H9 (cell line): Measurements from ENCODE around the gene APOBEC3B. TPM values are rescaled to one million over a fixed set of nuclear protein-coding genes. Genes with fewer than 3 reads are reported as not detected.

Source experiments
- DNase-seq: peaks from one replicate; pipeline ENCODE4 v3.0.0-alpha.2; 2017
- H2AFZ ChIP-seq: one replicate; pipeline ENCODE4 v1.6.1; 2013; ENCODE audit warnings: mild to moderate bottlenecking, low read length, control low read depth, moderate library complexity
- H2AK5ac ChIP-seq: 2 replicates; pipeline ENCODE4 v1.6.1; 2013; ENCODE audit warnings: low read length, control low read depth, mixed read lengths; ENCODE audit not compliant: insufficient read length
- H2BK120ac ChIP-seq: one replicate; pipeline ENCODE4 v1.6.1; 2013; ENCODE audit warnings: low read depth, mild to moderate bottlenecking, low read length, control low read depth, inconsistent platforms; ENCODE audit not compliant: poor library complexity, severe bottlenecking
- H2BK12ac ChIP-seq: 2 replicates; pipeline ENCODE4 v1.6.1; 2013; ENCODE audit warnings: low read length, control low read depth, mixed read lengths, low read depth; ENCODE audit not compliant: insufficient read length
- H2BK15ac ChIP-seq: 2 replicates; pipeline ENCODE4 v1.6.1; 2013; ENCODE audit warnings: low read depth, low read length, control low read depth
- H2BK20ac ChIP-seq: one replicate; pipeline ENCODE4 v1.6.1; 2013; ENCODE audit warnings: low read depth, mild to moderate bottlenecking, low read length, control low read depth, inconsistent platforms; ENCODE audit not compliant: poor library complexity, severe bottlenecking
- H2BK5ac ChIP-seq: 2 replicates; pipeline ENCODE4 v1.6.1; 2013; ENCODE audit warnings: low read length, control low read depth, mixed read lengths; ENCODE audit not compliant: insufficient read length
- H3K14ac ChIP-seq: 2 replicates; pipeline ENCODE4 v1.6.1; 2013; ENCODE audit warnings: low read length, control low read depth; ENCODE audit not compliant: insufficient read depth
- H3K18ac ChIP-seq: 2 replicates; pipeline ENCODE4 v1.6.1; 2013; ENCODE audit warnings: low read depth, mild to moderate bottlenecking, mixed read lengths, low read length, control low read depth; ENCODE audit not compliant: insufficient read length
- H3K23ac ChIP-seq: 2 replicates; pipeline ENCODE4 v1.6.1; 2013; ENCODE audit warnings: low read length, control low read depth, mixed read lengths, low read depth; ENCODE audit not compliant: insufficient read length
- H3K23me2 ChIP-seq: 2 replicates; pipeline ENCODE4 v1.6.1; 2013; ENCODE audit warnings: low read depth, mild to moderate bottlenecking, mixed read lengths, low read length, control low read depth; ENCODE audit not compliant: insufficient read length, poor library complexity, severe bottlenecking
- H3K27ac ChIP-seq: 2 replicates; pipeline ENCODE4 v1.5.1; 2013; ENCODE audit warnings: low read length, control low read depth, mixed read lengths, low read depth; ENCODE audit not compliant: insufficient read length
- H3K27me3 ChIP-seq: 2 replicates; pipeline ENCODE4 v1.6.1; 2013; ENCODE audit warnings: low read length, control low read depth, inconsistent platforms; ENCODE audit not compliant: insufficient read depth
- H3K4ac ChIP-seq: 2 replicates; pipeline ENCODE4 v1.6.1; 2013; ENCODE audit warnings: low read depth, mild to moderate bottlenecking, control low read depth, inconsistent platforms, low read length, moderate library complexity
- H3K4me1 ChIP-seq: 2 replicates; pipeline ENCODE4 v1.6.1; 2013; ENCODE audit warnings: low read length, control low read depth, inconsistent platforms; ENCODE audit not compliant: insufficient read depth
- H3K4me2 ChIP-seq: 2 replicates; pipeline ENCODE4 v1.6.1; 2013; ENCODE audit warnings: low read length, control low read depth, mixed read lengths; ENCODE audit not compliant: insufficient read length, insufficient read depth
- H3K56ac ChIP-seq: 2 replicates; pipeline ENCODE4 v1.6.1; 2013; ENCODE audit warnings: low read depth, mild to moderate bottlenecking, mixed read lengths, low read length, control low read depth; ENCODE audit not compliant: insufficient read length
- H3K79me1 ChIP-seq: 2 replicates; pipeline ENCODE4 v1.6.1; 2013; ENCODE audit warnings: low read depth, mild to moderate bottlenecking, moderate library complexity, low read length, control low read depth, inconsistent platforms; ENCODE audit not compliant: insufficient read depth, poor library complexity, severe bottlenecking
- H3K79me2 ChIP-seq: 2 replicates; pipeline ENCODE4 v1.6.1; 2013; ENCODE audit warnings: low read length, control low read depth, inconsistent platforms; ENCODE audit not compliant: insufficient read depth
- H3K9ac ChIP-seq: 2 replicates; pipeline ENCODE4 v1.6.1; 2013; ENCODE audit warnings: low read length, control low read depth, mixed read lengths; ENCODE audit not compliant: insufficient read length; ENCODE audit errors: extremely low read depth
- H3K9me3 ChIP-seq: one replicate; pipeline ENCODE4 v1.6.1; 2013; ENCODE audit warnings: low read depth, low read length, inconsistent platforms; ENCODE audit not compliant: control insufficient read depth
- H3T11ph ChIP-seq: one replicate; pipeline ENCODE4 v1.6.1; 2013; ENCODE audit warnings: mild to moderate bottlenecking, low read length, control low read depth, inconsistent platforms
- H4K20me1 ChIP-seq: one replicate; pipeline ENCODE4 v1.6.1; 2013; ENCODE audit not compliant: control insufficient read depth, insufficient read length, insufficient read depth
- H4K5ac ChIP-seq: 2 replicates; pipeline ENCODE4 v1.6.1; 2013; ENCODE audit warnings: low read depth, mild to moderate bottlenecking, mixed read lengths, low read length, control low read depth; ENCODE audit not compliant: insufficient read length
- H4K8ac ChIP-seq: replicated peaks from 2 replicates; pipeline ENCODE4 v1.6.1; 2013; ENCODE audit warnings: low read length, control low read depth, mixed read lengths, low read depth; ENCODE audit not compliant: insufficient read length
- H4K91ac ChIP-seq: 2 replicates; pipeline ENCODE4 v1.6.1; 2013; ENCODE audit warnings: low read depth, mild to moderate bottlenecking, moderate library complexity, mixed read lengths, low read length, control low read depth; ENCODE audit not compliant: insufficient read length
- H3K27ac Mint-ChIP-seq, 3 experiments: 2 replicates in 2 of 3; 3 replicates in 1 of 3; pipeline ENCODE4 v1.8.0; 2020 to 2021; ENCODE audit warnings: mixed read lengths in 3 of 3, mild to moderate bottlenecking in 1 of 3, moderate library complexity in 1 of 3
- H3K27me3 Mint-ChIP-seq: 2 replicates; pipeline ENCODE4 v1.8.0; 2021; ENCODE audit warnings: low read depth, mild to moderate bottlenecking, moderate library complexity, mixed read lengths
- H3K36me3 Mint-ChIP-seq, 3 experiments: 2 replicates in 2 of 3; 3 replicates in 1 of 3; pipeline ENCODE4 v1.8.0; 2020 to 2021; ENCODE audit warnings: low read depth in 3 of 3, mixed read lengths in 3 of 3; ENCODE audit not compliant: insufficient read depth in 1 of 3
- H3K4me1 Mint-ChIP-seq, 2 experiments: 2 replicates each; pipeline ENCODE4 v1.8.0; 2020; ENCODE audit warnings: mixed read lengths in 2 of 2
- H3K4me3 Mint-ChIP-seq, 2 experiments: 2 replicates in 1 of 2; 3 replicates in 1 of 2; pipeline ENCODE4 v1.8.0; 2020 to 2021; ENCODE audit warnings: mild to moderate bottlenecking in 2 of 2, mixed read lengths in 2 of 2, moderate library complexity in 1 of 2
- H3K9me3 Mint-ChIP-seq, 2 experiments: 2 replicates in 1 of 2; 3 replicates in 1 of 2; pipeline ENCODE4 v1.8.0; 2020; ENCODE audit warnings: mild to moderate bottlenecking in 2 of 2, mixed read lengths in 2 of 2, moderate library complexity in 1 of 2
- CTCF ChIP-seq: fragments of 200-600 bp; sonication (generic); conservative IDR thresholded peaks from 3 replicates; pipeline ENCODE4 v1.8.0; 2021; ENCODE audit warnings: antibody characterized with exemption, mild to moderate bottlenecking
- WGBS: extraction: QIAGEN DNeasy Blood & Tissue Kit; methylation state at CpG from one replicate; pipeline ENCODE4 v1.1.7; 2013; ENCODE audit warnings: missing lambda C conversion rate, low lambda C conversion rate, mixed read lengths; ENCODE audit not compliant: insufficient read length; ENCODE audit errors: extremely low coverage; 5-methylcytosine and 5-hydroxymethylcytosine counted together
- total RNA-seq: library from RNA; stranded (reverse); gene quantifications from 2 replicates; pipeline ENCODE4 v1.2.1, GENCODE V29; 2021

APOBEC3B gene
- total RNA-seq, 1 experiment from 2014 or later = 29.0 TPM

GRCh38 chr22:38953577-38954413 is 28.4 kb upstream of the APOBEC3B start:
- H3T11ph ChIP-seq = no peak overlapping the region
- no peaks in the 10 kb centered on the region for H4K20me1 ChIP-seq
- TF ChIP-seq CTCF = no peak
- H3K4me2 ChIP-seq = no peak overlapping the region
- DNase-seq = no peak
- H3K4me1 Mint-ChIP-seq = peaks cover 3 to 7% of the 10 kb centered on the region in 2 experiments; a peak in 3 of 4 replicates
- no peak overlapping the region for H3K18ac ChIP-seq
- H3K56ac ChIP-seq = no peak overlapping the region
- no peaks in the 10 kb centered on the region; a peak in 1 of 5 replicates for H3K9me3 Mint-ChIP-seq
- H2BK120ac ChIP-seq = no peak overlapping the region
- no peak overlapping the region for H4K5ac ChIP-seq
- H3K14ac ChIP-seq = no peak overlapping the region
- no peak overlapping the region for H2BK5ac ChIP-seq
- H3K79me2 ChIP-seq = no peaks in the 10 kb centered on the region
- H3K36me3 Mint-ChIP-seq = no peaks in the 10 kb centered on the region
- no peak overlapping the region for H3K4ac ChIP-seq
- no peak overlapping the region for H2BK12ac ChIP-seq
- H3K27ac Mint-ChIP-seq = no peak overlapping the region; a peak in 1 of 7 replicates
- no peak overlapping the region for H4K8ac ChIP-seq
- H3K27me3 ChIP-seq = no peaks in the 10 kb centered on the region
- H2BK15ac ChIP-seq = no peak overlapping the region
- no peak overlapping the region for H2AFZ ChIP-seq
- H4K91ac ChIP-seq = no peak overlapping the region
- no peak overlapping the region for H3K9ac ChIP-seq
- H2BK20ac ChIP-seq = no peak overlapping the region
- H2AK5ac ChIP-seq = no peak overlapping the region
- H3K4me1 ChIP-seq = no peaks in the 10 kb centered on the region
- WGBS = no CpG with 5 or more reads among the region's 15 CpGs
- H3K9me3 ChIP-seq = no peaks in the 10 kb centered on the region
- H3K27ac ChIP-seq = no peak overlapping the region
- H3K79me1 ChIP-seq = no peaks in the 10 kb centered on the region
- peaks cover 25% of the 10 kb centered on the region for H3K27me3 Mint-ChIP-seq
- H3K23ac ChIP-seq = no peak overlapping the region
- no peak overlapping the region for H3K4me3 Mint-ChIP-seq
- H3K23me2 ChIP-seq = no peaks in the 10 kb centered on the region
